NCI-H524 (cell line): ENCODE data around the gene MTRF1.
"Not testable (repeated sequence)": the region's sequence is repeated elsewhere in the genome, so short reads cannot be mapped to it uniquely, and the experiment has no call there.

Experiments used
- DNase-seq, 2 experiments: peaks; one replicate each; lab custom pipeline; 2025; lab: John Stamatoyannopoulos, UW

Gene MTRF1

DNA sequence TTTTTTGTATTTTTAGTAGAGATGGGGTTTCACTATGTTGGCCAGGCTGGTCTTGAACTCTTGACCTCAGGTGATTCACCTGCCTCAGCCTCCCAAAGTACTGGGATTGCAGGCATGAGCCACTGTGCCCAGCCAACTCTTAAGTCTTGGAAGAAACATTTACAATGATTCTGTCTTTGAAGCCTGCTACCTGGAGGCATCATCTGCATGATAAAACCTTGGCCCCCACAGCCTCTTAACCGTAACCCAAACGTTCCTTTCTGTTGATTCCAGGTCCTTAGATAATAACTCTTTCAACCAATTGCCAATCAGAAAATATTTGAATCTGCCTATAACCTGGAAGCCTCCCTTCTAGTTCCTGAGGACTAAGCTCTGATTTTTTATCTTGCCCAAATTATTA is 15.8 kb upstream of the MTRF1 start:
- DNase-seq, result not testable (repeated sequence)

DNA sequence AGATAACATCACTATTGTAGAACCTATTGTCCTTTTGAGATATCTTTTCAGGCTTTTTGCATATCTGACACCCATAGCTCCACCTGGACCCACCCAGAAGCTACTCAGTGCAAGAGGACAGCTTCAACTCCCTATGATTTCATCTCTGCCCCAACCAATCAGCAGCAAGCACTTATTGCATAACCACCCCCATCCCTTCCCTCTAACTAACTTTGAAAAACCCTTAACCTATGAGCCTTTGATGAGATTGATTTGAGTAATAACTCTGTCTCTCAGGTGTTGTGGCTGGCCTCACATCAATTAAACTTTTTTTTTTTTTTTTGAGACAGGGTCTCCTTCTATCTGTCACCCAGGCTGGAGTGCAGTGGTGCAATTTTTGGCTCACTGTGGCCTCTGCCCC is 13.4 kb upstream of the MTRF1 start:
- no peak for DNase-seq

DNA sequence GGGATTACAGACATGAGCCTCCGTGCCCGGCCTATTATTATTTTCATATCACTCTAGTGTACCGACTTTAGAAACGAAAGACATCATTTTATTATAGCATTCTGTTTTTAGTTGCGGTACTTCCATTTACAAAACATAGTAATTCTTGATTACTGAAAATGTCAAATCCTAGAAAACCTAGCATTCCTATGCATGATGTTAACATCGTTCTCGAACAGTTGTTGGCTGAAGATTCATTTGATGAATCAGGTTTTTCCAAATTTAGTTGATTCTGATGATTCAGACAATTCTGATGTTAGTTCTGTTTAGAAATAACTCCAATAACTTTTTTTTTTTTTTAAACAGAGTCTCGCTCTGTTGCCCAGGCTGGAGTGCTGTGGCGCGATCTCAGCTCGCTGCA is 11.5 kb upstream of the MTRF1 start:
- DNase-seq, result no peak

DNA sequence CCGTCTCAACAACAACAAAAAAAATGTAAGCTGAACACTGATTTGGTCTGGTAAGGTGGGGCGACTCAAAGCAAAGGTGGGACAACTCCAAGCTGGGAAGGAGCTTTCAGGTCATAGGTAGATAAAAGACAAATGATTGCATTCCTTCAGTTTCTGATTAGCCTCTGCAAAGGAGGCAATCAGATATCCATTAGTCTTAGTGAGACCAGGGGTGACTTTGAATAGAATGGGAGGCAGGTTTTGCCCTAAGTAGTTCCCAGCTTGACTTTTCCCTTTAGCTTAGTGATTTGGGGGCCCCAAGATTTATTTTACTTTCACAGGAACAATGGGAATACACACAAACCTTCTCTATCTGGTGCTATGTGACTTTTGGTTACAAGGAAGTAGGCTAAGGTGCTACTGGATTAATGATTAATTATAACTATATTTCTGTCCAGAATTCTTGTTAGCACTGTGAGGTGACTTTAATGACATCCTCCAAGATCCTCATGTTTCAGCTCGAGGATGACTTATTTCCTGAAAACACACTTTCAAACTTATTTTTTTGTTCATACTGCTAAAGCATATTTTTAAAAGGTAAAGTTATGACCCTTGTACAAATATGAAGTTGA is 10.6 kb upstream of the MTRF1 start:
- no peak for DNase-seq

DNA sequence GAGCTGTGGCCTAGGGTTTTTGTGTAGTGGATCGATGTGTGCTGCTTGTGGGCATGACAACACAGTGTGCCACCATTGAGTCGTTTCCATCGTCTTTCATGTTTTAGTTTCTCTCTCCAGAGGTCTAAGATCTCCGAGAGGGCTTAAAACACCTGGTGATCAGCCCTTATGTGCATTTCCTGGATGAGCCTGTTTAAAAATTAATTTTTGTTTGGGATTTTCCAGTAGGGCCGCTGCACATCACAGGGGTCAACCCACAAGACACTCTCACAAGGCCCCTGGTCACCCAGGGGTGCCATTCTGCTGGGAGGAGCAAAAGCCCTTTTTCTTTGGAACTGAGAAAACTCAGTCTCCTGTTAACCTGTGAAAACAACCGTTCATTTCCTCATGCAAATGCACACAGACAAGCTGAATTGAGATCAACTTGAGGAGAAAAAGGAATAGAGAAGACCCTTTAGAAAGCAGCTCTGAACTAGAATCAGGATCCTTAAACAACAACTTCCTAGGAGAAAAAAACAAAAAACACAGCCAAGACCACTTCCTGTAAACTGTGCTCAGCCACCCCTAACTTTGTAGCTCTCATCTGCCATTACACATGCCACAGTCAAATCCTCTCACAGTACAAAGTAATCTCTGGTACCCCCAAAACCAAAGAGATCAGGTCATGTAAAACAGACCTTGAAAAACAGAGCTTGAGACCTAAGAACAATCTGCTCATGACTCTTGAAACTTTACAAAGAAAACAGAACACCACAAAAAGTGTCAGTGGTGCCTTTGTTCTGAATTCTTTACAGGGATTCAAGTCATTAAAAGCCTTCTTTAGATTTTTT is 8.3 kb upstream of the MTRF1 start:
- DNase-seq, result no peak

DNA sequence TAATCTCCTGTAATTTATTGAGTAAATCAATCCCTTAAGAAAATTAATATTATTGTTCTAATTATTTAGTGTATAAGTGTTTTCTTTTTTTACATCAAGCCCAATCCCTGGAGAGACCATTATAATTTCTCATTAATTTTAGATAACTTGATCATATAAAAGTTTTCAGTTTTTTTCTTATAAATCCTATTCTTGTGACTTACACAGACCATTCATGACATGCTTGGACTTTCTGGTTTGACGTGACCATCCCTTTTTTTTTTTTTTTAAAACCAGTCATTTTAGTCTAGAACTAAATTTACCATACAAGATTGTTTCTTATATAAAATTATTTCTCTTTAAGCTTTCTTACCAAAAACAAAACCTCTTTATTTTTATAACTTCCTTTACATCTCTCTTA is 5.4 kb upstream of the MTRF1 start:
- DNase-seq, result no peak

DNA sequence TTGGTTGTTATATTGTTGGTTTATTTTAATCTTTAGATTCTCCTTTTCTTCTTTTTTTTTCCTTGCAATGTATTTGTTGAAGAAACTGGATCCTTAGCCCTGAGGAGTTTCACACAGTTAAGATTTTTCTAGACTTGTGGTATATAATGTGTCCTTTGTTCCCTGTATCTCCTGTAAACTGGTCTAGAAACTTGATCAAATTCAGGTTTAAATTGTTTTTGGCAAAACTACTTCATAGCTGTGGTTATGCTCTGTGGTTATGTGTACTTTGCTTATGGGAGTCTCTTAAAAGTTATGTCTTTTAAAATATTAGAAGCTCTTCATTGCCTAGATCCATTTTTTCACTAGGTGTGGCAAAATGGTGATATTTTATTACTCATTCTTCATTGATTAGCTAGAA is 3.7 kb upstream of the MTRF1 start:
- no peak for DNase-seq

DNA sequence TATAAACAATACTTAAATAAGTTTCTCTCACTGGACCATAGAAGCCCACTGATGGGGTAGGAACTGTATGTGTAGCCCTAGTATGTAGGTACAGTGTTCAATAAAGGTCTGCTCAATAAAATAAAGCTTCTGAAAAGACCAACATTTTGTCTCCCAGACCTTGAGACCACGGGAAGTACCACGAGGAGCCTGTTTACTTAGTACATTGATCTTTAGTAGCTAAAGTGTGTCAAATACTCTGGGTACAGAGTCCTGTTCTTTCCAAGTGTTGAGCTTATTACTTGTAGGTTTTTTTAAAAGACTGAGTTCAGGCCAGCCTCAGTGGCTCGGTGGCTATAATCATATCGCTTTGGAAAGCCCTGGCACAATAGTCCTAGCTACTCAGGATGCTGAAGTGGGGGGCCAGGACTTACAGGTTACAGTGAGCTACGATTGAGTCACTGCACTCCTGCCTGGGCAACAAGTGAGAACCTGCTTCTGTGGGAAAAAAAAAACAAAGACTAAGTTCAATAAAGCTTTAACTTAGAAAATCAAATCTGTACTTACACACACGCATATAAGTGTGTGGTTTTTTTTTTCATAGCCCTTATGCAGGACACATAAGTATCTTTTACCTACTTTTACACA is 3.4 kb downstream of the MTRF1 start:
- no peak for DNase-seq

DNA sequence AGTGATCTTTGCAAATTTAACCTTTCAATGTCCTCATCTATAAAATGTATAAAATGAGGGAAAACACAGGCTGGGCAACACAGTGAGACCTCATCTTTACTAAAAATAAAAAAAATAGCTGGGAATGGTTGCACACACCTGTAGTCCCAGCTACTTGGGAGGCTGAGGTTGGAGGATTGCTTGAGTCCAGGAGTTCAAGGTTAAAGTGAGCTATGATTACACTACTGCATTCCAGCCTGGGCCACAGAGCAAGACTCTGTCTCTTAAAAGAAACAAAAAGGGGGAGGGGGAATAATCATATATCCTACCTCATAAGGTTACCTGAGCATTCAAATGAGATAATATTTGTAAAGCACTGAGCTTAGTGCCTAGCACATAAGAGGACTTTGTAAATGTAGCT is 5.8 kb downstream of the MTRF1 start:
- DNase-seq, result no peak

DNA sequence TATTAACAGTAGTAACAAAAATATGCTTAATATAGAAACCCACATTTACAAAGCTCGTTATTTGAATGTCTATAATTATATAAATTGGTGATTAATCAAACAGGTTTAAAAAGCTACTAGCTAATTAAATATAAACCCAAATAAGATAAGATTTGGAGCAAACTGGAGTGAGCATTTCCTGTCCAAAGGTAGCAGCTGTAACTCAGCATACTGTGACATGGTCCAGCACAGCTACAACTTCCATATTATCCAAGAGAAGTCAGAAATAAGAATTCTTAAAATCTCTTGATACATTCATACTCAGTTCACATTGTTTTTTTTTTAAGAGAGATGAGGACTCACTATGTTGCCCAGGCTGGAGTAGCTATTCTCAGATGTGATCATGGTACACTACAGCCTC is 8.5 kb downstream of the MTRF1 start:
- no peak for DNase-seq

DNA sequence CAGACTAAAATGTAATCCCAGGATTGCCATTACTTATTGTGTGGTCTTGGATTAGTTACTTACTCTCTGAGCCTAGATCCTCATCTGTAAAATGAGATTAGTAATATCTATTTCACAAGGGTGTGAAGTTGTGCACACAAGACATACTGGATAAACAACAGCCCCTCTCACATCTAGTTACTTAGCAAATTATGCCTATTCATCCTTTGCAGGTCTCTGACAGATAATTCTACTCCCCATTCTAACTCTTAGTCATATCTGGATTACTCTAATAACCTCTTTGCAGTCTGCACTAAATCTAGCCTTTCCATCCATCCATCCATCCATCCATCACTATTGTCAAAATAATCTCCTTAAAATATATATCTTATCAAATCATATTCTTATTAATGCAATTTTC is 12.4 kb downstream of the MTRF1 start:
- DNase-seq, result no peak

DNA sequence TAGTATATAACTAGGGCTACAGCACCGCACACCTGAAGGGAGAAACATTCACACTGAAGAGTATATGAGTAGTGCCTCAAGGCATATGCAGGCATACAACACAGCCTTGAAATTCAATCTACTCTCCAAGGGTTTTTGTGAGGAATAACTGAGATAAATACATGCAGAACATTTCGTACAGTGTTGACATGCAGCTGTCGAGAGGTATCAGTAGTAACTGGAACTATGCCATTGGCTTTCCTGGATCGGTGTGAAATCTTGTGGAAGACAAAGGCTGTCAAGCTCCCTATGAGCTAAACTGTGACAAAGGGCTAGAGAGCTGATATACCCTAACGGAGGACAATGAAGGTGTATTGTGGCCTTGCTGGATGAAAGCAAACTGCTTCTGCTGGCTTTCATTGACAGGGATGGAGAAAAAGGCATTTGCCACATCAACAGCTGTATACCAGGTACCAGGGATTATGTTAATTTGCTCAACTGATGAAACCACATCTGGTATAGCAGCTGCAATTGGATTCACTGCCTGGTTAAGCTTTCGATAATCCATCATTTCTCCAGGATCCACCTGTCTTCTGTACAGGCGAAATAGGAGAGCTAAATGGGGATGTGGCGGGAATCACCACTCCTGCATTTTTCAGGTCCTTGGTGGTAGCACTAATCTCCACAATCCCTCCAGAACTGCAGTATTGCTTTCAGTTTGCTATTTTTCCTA is 16.3 kb downstream of the MTRF1 start:
- DNase-seq, result peak in 1 of 2 experiments; percentile 32

DNA sequence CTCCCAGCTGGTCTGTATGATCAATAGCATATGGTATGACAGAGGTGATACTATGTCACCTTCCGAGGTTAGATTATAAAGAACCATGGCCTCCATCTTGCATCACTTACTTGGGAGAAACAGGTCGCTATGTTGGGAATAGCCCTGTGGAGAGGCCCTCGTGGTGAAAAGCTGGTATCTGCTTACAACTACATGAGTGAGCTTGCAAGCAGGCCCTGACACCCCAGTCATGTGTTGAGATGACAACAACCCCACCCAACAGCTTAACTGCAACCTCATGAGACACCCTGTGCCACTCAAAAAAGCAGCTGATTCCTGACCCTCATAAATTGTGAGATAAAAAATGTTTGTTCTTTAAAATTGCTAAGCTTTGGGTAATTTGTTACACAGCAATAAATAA is 18.8 kb downstream of the MTRF1 start:
- DNase-seq, result no peak

DNA sequence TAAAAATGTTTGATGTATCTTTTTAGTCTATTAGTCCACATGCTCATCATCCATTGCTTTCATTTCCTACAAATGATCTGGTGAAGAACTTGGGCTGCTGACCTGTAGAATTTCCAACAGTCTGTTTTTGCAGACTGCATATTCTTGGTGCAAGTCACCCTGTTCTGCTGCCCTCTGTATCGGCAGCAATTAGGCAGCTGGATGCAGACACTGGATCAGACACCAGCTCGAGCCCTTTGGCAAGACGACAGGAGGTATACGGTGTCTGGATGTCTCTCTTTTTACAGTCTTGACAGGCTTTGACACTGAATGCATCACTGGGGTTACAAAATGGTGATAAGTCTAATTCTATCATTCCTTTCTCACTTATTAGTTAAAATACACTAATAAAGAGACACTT is 21.8 kb downstream of the MTRF1 start:
- no peak for DNase-seq

DNA sequence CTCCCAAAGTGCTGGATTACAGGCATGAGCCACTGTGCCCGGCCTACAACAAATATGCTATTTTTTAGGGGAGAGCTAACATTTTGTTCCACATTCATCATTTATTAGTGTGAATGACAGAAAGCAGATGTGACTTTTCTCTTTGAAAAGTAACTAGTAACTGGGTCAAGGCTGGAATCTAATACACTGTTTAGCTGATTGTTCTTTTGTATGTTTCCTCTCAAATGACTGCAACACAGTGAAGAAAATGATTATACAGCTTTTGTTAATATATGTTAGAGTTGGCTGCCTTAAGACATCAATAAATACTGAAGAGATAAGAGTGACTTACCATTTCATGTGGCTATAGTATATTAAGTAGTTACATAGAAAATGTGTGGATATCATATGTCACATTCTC is 27.0 kb downstream of the MTRF1 start:
- DNase-seq, result no peak

DNA sequence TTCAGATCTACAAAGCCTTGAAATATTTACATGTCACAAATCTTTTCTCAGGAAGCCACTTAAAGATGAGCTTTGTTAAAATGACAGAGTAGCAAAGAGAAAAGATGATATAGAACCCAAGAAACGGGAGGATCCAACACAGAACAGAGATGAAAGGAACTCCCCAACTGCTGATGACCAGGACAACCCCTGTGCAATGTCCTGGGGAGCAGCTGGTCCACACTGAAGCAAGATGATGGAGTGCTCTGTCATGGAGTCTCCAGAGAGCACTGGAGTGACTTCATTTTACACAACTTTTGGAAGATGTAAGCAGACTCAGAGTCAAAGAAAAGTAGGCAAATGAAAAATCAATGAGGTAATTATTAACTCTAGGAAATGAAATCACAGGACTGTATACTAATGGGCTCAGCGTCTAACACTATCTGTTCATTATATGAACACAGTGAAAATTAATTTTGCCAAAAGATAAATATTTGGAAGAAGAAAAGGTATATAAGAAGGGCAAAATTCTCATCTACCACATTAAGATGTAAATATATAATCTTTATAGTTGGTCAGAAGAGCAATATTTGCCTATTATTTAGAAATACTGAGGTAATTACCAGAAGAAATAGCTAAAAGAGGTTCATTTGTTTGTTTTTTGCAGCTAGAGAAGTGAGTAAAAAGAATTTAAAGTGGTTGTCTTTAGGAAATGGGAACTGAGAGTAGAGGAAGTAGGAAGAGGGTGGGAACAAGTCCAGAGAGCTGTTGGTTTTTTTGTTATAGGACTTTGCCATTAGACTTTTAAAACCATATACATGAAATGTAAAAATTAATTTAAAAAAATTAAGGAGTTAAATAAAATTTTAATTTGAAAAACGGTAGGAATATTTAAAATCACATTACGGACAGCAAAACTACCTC is 30.5 kb downstream of the MTRF1 start:
- DNase-seq, result no peak

DNA sequence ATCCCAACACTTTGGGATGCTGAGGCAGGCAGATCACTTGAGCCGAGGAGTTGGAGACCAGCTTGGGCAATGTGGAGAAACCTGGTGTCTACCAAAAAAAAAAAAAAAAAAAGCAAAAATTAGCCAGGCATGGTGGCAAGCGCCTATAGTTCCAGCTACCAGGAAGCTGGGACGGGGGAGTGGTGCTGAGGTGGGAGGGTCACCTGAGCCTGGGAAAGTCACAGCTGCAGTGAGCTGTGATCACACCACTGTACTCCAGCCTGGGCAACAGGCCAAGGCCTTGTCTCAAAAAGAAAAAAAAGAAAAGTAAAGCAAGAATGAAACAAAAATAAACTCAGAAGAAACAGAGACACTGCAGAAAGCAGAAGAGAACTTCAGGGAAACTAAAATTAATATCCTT is 31.6 kb downstream of the MTRF1 start:
- DNase-seq, result no peak

DNA sequence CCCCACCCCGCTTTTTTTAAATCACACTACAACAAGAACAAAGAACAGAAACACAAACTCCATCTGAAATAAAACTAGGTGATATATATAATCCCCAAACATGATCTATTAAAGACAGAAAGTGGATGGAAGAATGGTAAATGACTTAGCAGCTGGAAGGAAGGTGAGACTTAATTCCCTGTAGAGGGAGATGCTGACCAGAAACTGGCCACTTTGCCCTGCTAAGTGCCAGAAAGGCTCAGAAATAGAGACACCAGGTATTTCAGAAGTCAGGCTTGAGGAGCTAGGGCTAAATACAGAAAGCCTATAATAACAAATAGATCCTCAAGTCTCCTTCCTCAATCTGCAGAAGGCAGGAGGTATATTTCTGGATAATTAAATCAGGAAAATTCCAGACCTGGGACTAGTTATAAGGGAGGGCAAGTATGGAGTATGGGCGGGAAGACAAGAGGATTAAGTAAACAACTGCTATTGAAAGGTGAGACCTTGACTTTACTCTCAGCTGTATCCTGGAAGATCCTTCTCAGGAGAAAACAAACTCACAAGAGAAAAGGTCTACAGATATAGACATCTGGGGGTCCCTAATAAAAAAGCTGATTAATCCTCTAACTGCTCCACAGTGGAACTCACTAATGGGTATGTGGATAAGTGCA is 32.2 kb downstream of the MTRF1 start:
- DNase-seq, result peak in 1 of 2 experiments; percentile 6

DNA sequence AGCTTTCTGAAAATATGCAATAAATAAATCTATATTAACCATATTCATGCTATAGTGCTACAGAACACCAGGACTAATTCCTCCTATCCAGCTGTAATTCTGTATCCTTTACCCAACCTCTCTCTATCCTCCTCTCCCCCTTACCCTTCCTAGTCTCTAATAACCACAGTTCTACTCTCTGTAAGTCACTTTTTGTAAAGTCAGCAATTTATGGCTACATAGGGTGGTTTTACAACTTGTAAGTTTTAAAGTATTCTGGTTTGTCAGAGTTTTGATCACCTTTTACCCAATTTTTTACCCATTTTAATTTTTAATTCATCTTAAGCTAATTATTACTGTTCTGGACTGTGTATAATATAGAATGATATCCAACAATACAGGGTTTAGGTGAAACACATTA is 34.0 kb downstream of the MTRF1 start:
- no peak for DNase-seq

DNA sequence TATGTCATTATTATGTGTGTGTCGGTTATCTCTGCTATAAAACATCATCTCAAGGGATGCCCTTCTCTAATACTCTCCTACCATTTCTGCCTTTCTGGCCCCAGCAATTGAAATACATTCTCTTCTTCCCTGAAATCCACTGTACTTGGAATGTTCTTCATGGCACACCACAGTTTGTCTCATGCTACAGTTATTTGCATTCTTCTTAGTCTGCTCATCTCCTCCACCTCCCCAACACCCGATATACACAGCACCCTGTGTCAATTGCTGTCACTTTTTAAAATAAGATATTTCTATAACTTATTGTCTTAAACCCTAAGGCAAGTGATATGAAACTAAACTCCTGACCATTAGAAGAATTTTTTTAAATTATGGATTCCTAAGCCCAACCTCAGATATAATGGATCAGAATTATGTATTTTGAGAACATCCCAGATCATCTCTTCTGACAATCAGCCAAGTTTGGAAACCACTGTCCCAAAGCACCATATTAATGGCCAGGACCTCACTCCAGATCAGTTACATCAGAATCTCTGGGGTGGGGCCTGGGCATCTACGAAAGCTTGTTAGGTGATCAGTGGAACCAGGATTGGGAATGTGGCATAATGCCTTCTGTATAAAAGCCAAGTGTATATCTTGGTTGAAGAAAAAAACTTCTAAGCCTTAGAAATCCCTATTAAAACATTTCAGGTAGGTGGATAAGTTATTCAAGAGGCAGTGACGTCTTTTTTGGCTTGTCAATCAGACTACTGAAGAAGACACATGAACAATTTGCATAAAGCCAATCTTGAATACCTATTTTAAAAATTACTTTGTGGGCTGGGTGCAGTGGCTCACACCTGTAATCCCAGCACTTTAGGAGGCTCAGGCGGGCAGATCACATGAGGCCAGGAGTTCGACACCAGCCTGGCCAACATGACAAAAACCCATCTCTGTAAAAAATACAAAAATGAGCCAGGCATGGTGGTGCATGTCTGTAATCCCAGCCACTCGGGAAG is 39.0 kb downstream of the MTRF1 start:
- no peak for DNase-seq
